ENCODE results near the gene GSE1.
"Not testable (repeated sequence)": the region's sequence is repeated elsewhere in the genome, so short reads cannot be mapped to it uniquely, and the experiment has no call there.

Gene GSE1

GRCh38 chr16:85590506-85590832 lies 22.7 kb upstream of the GSE1 start:
- Histone ChIP-seq H3K4me1 (peaks cover 0 to 46% (median 15%) of the 10 kb centered on the region in 4 donors), H3K27ac (no peak overlapping the region), H3K4me3 (no peak overlapping the region), H3K36me3 (no peaks in the 10 kb centered on the region), H3K27me3 (no peaks in the 10 kb centered on the region), H3K9me3 (no peaks in the 10 kb centered on the region)
- no peak for DNase-seq
- intact Hi-C loops (cut with DNase I; ENCODE audit: low total_unique reads): no loop called here
- no peak for TF ChIP-seq CTCF (IDR thresholded peaks at IDR 0.05)

DNA sequence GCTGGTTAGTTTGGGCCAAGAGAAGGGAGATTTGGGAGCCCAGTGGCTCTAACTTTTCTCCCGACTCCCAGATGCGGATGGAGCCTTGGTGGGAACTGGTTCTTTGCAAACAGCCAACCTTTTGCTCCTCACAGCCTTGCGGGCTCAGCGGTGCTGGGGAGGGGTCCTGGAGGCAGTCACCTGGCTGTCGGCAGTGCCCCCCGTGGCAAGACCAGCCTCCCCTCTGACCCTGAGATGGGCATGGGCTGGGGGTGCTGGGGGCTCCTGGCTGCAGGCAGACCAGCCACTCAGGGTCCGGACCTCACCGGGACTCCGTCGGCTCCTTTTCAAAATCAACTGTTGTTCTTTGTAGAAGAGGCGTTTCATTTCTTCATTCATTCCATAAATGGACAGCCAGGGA lies 21.7 kb upstream of the GSE1 start:
- Histone ChIP-seq H3K9me3 (no peaks in the 10 kb centered on the region), H3K4me3 (no peak overlapping the region), H3K36me3 (no peaks in the 10 kb centered on the region), H3K27ac (no peak overlapping the region), H3K27me3 (no peaks in the 10 kb centered on the region), H3K4me1 (peaks cover 0 to 40% (median 8%) of the 10 kb centered on the region in 4 donors)
- DNase-seq: no peak
- intact Hi-C loops (cut with DNase I; ENCODE audit: low total_unique reads): no loop called here
- TF ChIP-seq CTCF (IDR thresholded peaks at IDR 0.05): no peak

- peaks cover 0 to 31% (median 1%) of the 10 kb centered on the region in 4 donors for H3K4me1 ChIP-seq
- H3K9me3 ChIP-seq; DNase-seq; H3K27me3 ChIP-seq; H3K27ac ChIP-seq; H3K36me3 ChIP-seq; H3K4me3 ChIP-seq; intact Hi-C loops (cut with DNase I; ENCODE audit: low total_unique reads): not testable (repeated sequence)
Measured at GRCh38 chr16:85592277-85592676, 20.8 kb upstream of the GSE1 start.

GRCh38 chr16:85592700-85593493 lies 20.2 kb upstream of the GSE1 start:
- no peak for TF ChIP-seq CTCF (IDR thresholded peaks at IDR 0.05)
- Histone ChIP-seq H3K27me3 (no peaks in the 10 kb centered on the region), H3K36me3 (no peaks in the 10 kb centered on the region), H3K27ac (no peak overlapping the region), H3K9me3 (no peaks in the 10 kb centered on the region), H3K4me3 (no peak overlapping the region), H3K4me1 (peaks cover 0 to 28% (median 0%) of the 10 kb centered on the region in 4 donors)
- DNase-seq: no peak
- intact Hi-C loops (cut with DNase I; ENCODE audit: low total_unique reads): no loop called here

DNA sequence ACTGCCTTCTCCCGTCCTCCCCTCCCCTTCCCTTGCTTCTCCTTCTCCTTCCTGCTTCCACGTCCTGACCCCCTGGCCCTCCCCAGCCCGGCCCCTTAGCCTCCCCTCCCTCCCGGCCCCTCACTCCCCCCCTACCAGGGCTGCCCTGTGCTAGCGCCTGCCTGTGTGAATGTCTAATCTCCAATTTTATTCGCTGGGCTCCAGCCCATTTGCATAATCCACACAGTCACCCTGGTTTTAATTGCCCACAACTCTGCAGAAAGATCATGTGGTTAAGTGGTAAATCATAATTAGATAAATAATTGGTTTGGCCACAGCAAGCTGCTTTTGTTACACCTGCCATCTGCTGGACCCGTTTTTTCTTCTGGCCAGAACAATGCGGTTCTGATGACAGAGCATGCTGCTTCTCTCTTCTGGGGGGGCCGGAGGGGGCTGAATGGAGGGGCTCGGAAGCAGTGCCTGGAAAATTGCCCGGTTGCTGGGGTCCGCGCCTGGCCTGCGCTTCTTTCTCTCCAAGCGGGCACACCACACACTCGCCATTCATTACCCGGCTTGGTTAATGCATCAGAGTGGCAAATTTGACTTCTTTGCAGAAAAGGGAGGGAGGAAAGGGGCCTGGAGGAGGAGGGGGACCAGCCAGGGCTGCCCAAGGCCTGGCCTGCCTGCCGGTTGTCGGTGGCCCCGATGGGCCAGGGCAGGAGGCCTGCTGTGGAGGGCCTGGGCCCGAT lies 19.5 kb upstream of the GSE1 start:
- Histone ChIP-seq H3K9me3 (no peaks in the 10 kb centered on the region), H3K27ac (no peak overlapping the region), H3K4me3 (no peak overlapping the region), H3K36me3 (no peaks in the 10 kb centered on the region), H3K4me1 (peaks cover 0 to 21% (median 0%) of the 10 kb centered on the region in 4 donors), H3K27me3 (no peaks in the 10 kb centered on the region)
- intact Hi-C loops (cut with DNase I; ENCODE audit: low total_unique reads): loop anchor here (1.0 kb wide), 1 partner anchor 37 kb away; no protein-coding TSS in a partner anchor
- no peak for TF ChIP-seq CTCF (IDR thresholded peaks at IDR 0.05)
- no peak for DNase-seq
